ENCODE measurements around the gene ATXN1.

DNA sequence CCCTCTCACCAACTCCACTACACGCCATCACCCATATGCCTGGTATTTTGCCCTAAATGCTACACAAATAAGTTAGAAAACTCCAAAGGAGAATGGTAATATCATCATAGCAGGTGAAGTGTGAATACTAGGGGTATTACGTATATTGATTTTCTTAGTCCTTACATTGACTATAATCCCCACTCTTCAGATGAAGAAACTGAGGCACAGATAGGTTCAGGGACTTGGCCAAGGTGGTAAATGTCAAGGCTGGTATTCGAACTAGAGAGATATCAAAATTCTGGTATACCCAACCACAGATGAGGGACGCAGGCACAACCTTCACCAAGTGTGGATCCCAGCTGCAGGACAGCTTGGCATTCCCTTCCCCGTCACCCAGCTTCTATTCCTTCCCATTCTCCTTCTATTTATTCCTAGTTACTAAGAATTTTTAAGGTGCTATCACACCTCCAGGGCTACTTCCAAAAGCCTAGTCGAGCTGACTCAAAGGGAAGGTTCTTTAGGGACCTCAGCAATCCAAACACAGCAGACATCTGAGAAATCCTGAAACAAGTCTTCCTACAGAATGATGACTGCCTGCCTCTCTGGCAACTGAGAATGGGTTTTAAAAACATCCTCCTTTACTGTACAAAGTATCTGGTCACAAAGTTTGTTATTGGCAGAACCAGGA is 32.6 kb downstream of the ATXN1 start:
- TF ChIP-seq POLR2A (IDR thresholded peaks at IDR 0.05; ENCODE audit: control extremely low read depth in 1 of 2, low read depth in 2 of 2, low read length in 2 of 2) (no peak), GTF2F1 (IDR thresholded peaks at IDR 0.05; ENCODE audit: borderline replicate concordance, low read depth, low read length) (no peak), SIX5 (IDR thresholded peaks at IDR 0.05; ENCODE audit: low read depth, low read length) (no peak), EP300 (IDR thresholded peaks at IDR 0.05; ENCODE audit: borderline replicate concordance in 1 of 2, low read depth in 2 of 2, low read length in 2 of 2) (no peak)
- TF ChIP-seq, protein P1, sequence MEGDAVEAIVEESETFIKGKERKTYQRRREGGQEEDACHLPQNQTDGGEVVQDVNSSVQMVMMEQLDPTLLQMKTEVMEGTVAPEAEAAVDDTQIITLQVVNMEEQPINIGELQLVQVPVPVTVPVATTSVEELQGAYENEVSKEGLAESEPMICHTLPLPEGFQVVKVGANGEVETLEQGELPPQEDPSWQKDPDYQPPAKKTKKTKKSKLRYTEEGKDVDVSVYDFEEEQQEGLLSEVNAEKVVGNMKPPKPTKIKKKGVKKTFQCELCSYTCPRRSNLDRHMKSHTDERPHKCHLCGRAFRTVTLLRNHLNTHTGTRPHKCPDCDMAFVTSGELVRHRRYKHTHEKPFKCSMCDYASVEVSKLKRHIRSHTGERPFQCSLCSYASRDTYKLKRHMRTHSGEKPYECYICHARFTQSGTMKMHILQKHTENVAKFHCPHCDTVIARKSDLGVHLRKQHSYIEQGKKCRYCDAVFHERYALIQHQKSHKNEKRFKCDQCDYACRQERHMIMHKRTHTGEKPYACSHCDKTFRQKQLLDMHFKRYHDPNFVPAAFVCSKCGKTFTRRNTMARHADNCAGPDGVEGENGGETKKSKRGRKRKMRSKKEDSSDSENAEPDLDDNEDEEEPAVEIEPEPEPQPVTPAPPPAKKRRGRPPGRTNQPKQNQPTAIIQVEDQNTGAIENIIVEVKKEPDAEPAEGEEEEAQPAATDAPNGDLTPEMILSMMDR (IDR thresholded peaks at IDR 0.05; ENCODE audit: control extremely low read depth in 1 of 3, insufficient read depth in 1 of 3, low read depth in 1 of 3, low read length in 3 of 3), result no peak
